T-helper 1 cell (primary cell): ENCODE data around the gene TRAT1.
"Not testable (repeated sequence)": the region's sequence is repeated elsewhere in the genome, so short reads cannot be mapped to it uniquely, and the experiment has no call there.

Source experiments
- DNase-seq, 5 donors: peaks; one replicate each; pipeline ENCODE4 v3.0.0-alpha.2; 2012 to 2020
- total RNA-seq, 4 donors: gene quantifications; one replicate each; lab custom pipeline; 2026; lab: John Stamatoyannopoulos, UW

The TRAT1 gene, protein sequence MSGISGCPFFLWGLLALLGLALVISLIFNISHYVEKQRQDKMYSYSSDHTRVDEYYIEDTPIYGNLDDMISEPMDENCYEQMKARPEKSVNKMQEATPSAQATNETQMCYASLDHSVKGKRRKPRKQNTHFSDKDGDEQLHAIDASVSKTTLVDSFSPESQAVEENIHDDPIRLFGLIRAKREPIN
- total RNA-seq, result 105 to 158 (median 116) reads per million in 4 donors

DNA sequence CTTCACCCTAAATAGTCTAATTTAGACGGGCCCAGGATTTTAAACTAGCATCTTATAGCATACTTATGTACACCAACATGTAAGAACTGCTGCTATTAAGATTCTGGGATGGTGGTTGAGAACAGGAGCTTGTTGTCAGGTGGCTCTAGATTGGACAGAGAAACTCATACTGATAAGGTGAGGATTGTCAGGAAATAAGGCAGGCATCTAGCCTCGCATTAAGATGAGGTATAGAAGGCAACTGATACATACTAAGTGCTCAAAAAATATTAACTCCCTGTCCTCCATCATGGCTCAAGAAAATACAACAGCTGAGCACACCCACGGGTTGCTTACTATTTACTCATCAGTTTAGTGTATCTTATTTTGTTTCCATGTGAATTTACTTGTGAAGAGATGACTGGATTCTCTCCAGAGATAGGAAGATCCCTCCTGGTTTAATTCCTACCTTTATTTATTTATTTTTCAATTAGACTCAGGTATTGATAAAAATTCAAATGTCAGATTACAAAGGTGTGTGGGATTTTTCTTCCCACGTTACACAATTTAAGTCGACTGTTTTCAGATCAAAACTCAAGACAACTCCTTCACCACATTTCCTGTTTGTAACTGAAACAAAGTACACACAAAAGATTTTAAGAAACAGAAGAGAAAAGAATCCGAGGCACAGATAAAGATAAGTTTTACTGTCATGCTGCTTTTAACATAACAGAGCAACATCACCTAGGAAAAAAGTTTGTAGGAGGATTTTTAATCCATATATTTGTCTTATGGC, at the start of gene TRAT1:
TRAT1 (plus strand) TSS at position 664 of the 775 bp plus-strand sequence. CDS start 142 bp downstream, outside the sequence.
- DNase-seq, result peak in 1 of 5 donors; percentile 68

DNA sequence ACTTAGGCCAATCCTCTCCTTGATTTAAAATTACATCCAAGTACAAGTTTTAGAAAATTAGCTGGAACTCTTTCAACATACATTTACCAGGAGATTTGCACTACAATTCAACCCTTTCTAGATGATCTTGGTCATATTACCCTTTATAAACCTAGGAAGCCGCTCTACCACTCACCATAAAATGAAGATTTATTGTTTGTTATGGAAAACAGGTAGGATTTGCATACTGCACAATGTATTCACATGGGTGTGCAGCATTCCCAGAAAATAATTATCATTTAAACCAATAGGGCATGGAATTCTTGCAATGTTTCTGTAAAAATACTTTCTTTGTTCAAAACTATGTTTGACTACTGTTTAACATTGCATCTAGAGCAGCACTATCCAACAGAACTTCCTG, 46.9 kb upstream of the TRAT1 start:
- DNase-seq, result no peak

DNA sequence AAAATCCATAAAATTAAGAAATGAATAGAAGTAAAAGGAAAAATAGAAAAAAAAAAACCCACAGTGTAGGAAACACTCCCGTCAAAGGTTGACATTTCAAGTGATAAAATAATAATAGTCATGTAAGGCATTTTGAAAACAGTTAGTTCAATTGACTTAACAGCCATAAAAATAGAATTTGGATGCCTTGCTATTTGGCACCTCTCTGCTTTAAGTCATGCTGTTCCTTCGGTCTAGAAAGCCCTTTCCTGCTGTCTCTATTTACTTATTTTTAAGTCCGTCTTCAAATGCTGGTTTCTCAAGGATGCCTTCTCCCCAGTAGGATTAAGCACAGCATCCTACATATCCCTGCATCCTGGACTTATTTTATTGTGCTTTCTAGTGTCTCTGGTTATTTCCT, 43.1 kb upstream of the TRAT1 start:
- DNase-seq, result no peak

DNA sequence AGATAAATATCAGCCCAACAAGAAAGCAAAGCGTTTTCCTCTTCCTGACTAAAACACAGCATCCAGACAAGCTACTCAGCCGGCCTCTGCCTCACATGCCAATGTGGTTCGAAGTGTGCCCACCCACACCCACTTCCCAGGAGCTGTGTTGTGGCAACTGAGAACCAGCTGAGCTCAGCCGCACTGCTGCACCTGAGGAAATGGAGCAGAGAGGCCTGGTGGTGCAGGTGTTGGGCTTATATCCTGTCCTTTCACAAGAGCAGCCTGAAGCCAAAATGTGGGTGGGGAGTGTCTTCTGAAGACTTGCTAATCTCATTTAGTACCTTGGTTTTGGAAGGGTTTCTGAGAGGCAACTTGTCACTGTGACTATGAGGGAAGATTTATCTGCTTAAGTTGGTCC, 42.4 kb upstream of the TRAT1 start:
- DNase-seq, result peak in 3 of 5 donors; percentile 4 to 54 (median 5)

DNA sequence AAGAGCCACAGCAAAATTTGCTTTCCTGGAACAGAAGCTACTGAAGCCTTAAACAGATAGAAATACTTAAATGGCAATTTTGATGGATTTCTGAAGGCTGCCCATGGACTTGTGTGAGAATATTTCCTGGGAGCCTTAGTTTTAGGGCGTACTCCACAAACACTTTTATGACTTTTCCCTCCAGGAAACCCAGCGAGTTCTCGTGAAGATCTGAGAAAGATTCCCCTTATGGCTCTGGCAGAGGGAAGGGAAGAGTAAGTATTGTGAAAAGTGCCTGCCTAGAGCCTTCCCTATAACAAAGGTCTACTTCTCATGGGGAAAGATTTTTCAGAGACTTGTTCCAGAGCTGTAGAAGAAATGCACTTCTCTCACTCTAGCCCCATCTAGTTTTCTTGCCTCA, 31.1 kb upstream of the TRAT1 start:
- no peak for DNase-seq

DNA sequence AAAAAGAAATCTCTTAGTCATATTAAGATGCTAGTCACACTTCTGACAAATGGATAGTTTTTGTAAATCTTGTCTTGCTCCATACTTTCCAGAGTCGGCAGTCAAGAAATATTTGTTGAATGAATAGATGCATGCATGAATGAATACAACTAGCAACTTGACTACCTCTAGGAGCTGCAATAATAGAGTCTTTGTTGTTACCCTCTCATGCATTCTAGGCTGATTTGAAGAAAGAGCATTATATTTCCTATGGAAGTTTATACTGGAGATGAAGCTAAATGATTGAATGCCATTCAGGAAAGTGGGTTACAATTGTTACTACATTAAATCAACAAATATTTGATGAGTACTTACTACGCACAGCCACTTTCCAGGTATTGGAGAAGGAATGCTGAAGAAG, 18.1 kb upstream of the TRAT1 start:
- DNase-seq, result no peak

DNA sequence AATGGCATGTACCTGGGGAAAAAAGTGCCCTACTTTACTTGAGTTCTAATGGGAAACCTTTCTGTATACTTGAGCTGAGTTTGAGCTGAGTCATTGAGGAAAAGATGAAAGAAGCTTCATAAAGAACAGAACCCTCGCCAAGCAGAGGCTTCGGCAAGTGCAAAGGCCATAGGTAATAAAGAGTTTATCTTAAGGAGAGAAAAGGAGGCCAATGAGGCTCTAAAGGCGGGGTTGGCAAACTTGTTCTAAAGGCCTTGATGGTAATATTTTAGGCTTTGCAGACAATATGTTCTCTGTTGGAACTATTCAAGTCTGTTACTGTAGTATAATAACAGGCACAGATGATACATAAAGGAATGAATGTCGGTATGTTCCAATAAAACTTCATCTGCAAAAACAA, 17.6 kb upstream of the TRAT1 start:
- DNase-seq, result no peak

DNA sequence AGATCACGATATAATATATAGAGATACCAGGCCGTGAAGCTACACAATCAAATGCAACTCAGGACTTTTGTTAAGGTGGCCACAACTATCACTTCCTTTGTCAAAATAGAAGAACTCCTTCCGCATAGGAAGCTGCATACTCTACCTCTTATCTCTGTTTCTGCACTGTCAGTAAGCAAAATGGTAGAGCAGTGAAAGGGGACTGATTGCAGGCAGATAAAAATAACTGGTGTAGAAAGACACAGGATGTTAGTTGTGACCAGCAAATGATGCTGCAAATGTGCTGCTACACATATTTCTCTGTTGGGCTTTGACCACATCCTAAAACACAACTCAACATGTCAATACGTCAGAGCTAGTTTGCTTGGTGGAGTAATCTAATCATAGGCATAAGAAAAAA, 16.3 kb upstream of the TRAT1 start:
- DNase-seq, result peak in 3 of 5 donors; percentile 5 to 95 (median 15)

DNA sequence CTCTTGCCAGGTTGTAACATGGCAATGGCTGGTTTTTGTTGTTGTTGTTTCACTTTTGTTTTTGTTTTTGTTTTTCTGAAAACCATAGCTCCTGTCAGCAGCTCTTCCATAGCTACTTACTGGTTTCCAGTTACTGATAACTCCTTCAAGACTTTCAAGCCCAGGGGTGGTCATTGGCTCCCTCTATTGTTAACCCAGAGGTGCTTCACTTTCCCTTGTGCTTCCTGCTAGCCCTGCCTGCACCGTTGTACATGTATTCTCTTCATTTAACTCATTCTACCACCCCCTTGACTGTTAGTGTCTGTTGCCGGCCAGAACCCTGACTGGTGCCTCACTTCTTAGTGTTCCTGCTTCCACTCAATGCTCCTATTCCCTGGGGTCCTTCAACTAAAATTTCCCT, 4.2 kb upstream of the TRAT1 start:
- DNase-seq, result peak; percentile 26 to 84 (median 45)

DNA sequence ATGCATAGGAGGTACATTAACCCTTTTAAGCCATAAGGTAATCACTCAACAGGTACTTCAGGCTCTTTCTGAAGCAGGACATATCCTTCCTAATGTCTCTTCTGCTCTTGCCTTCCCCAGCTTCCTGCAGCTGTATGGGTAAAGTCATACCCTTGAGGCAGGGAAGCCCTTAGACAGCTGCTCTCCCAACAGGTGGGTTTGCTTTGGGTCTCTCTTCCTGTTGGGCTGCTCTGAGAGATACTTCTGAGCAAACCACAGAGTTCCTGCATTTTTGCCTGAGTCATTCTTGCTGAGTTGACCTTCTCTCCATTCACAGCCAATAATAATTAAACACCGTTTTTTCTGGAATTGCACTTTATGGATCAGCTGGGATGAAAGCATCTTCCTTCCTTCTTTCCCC, 2.0 kb upstream of the TRAT1 start:
- no peak for DNase-seq

DNA sequence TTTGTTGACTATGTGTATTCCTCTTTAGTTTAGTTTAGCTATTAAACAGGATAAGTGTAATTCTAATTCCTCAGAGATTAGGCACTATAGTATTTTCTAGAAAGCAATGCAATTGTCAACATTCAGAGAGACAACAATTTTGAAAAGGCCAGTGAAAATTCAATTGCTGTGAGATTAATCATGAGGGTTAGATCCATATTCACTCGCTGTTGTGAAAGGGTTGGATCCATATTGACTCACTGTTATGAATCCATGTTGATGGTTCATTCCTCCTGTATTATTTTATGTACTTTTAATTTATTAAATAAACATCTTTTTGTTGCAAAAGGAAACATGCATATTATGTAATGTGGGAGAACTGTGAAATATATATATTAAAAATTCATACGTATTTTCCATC, 641 bp downstream of the TRAT1 start:
- no peak for DNase-seq

DNA sequence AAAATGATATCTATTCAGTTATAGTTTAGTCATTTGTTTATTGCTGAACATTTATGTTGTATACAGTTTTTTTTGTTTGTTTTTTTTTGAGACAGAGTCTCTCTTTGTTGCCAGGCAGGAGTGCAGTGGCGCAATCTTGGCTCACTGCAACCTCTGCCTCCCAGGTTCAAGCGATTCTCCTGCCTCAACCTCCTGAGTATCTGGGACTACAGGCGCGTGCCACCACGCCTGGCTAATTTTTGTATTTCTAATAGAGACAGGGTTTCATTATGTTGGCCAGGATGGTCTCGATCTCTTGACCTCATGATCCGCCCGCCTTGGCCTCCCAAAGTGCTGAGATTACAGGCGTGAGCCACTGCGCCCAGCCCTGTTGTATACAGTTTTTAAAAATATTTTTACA, 1.2 kb downstream of the TRAT1 start:
- DNase-seq, result not testable (repeated sequence)

DNA sequence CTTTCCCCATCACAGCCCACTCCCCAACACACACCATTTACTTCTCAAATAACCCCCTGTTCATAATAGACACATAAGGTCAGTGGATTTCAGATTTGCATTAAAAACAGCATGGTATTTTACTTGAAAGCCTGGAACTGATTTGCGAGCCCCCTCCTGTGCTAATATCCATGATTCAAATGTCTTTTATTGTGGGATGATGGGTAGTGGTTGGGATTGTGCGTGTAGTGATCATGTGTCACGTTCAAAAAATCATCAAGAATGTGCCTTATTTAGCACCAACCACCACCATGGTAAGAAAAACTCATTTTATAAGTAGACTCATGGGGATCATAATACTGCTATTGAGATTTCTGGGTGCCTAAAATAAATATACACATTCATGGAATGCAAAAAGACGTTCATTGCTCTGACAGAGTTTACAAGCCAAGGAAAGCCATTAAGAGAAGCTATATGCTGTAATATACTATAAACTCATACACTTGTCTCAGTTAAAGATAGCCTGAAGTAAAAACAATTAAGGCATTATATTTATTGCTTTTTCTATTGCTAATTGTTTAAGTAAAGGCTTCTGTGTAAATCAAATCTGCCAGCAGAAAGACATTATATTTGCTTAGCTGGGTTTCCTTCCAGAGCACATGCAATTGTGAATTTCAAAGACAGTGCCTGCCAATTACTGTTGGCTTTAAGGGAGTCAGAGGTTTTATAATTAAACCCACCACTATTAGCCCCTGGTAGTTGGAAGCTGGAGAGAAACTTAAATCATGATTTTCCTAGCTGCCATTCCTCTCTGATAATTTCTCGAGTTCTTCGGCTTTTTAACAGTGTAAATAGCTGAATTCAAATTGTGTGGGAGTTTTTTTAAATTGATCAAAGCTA, 4.0 kb downstream of the TRAT1 start:
- DNase-seq, result no peak

DNA sequence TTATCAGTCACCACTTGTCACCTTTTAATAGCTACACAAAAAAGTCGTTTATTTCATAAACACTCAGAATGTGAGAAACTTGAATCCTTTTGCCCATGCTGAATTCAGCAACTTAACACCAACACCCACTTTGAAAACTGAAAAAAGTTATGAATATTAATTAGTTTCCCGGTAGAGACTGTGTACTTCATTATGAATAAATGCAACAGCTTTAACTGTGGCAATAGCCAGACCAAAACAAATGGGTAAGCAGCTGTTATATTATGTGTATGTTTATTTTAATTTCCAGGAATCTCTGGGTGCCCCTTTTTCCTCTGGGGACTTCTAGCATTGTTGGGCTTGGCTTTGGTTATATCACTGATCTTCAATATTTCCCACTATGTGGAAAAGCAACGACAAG, 7.8 kb downstream of the TRAT1 start:
- no peak for DNase-seq

DNA sequence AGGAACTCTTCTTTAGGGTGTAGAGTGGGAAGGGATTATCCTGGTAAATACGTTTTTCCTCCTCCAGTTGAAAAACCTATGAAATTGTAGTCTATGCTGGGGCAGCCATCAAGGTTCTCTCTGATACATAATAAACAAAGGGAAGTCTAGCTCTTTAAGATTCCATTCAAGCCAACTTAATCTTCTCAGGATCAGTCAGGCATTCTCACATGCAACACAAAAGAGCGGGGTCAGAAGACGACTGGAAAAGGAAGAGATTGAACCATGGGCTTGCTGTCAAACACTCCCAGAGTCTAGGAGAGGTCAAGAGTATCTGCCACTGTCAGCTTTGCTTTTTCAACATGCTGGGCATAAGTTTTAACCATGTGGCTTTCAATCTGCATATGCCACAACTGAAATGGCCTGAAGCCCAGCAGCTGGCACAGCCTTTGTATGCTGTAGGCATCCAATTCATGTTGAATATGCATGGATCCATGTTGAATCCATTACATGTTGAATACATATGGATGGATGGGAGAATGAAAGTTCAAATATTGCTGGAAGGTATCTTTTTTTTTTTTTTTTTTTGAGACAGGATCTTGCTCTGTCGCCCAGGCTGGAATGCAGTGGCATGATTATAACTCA, 8.5 kb downstream of the TRAT1 start:
- no peak for DNase-seq

DNA sequence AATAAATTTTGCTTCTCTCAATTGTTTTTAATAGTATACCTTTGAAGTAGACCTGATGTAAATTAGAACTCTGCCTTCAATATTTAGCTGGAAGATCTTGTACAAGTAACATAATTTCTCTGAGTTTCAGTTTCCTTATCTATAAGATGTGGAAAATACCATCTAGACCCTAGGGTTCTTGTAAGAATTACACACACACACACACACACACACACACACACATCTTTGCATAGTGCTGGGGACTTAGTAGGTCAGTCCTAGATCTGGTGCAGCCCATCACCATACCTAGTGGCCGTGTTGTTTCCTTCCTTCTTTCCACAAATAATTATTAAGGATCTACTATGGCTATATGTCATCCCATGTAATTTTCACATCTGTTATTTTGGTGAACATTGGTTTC, 11.0 kb downstream of the TRAT1 start:
- DNase-seq, result peak in 1 of 5 donors; percentile 56

DNA sequence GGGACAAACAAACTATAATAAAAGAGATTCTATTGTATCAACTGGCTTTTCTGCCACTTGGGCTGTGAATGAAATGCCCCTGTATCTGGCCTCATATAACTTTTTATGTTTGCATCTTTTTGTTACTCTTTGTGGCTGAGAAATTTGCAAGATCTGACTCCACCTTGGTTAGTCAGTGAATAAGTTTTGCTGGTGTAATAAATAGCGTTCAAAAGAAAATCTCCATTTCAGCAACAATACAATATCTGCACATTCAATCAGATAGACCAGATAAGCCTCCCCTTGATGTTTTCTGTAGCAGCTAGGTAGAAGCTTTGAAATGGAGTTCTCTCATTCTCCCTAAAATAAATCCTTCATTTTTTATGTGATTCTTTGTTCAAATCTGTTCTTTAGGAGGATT, 12.0 kb downstream of the TRAT1 start:
- peak in 1 of 5 donors; percentile 67 for DNase-seq

DNA sequence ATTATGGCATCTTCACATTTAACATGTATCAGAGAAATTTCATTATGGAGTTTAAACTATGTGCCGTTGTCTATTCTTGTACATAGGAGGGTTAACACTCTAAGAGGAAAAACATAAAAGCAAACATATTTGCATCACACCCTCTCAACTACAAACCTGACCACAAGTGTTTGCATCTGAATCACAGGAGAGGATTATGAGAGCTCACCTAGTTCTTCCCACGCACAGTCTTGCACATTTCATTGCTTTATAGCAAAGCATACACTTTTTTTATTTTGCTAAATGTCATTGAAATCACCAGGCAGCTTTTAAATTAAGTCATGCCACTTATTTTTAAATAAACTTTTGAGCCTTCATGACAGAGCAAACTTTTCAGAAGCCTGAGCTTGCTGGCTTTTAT, 12.5 kb downstream of the TRAT1 start:
- DNase-seq, result peak in 3 of 5 donors; percentile 13 to 80 (median 25)

DNA sequence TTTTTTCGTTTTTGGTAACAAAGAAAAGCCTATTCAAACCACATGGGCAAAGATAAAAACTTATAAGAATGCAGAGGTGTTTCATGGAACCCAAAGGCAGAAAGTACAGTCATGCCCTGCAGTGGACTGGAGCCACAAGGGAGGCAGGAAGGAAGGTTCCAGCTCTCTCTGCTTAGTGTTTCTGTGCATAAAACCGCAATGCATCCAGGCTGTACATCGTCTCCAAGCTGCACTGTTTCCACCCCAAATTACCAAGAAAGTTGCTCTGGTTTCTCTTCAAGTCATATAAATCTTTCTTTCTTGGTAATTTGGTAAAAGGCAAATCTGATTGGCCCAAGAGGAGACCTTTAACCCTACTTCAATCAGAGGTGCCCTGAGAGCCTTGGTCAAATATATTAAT, 15.8 kb downstream of the TRAT1 start:
- peak in 1 of 5 donors; percentile 91 for DNase-seq

DNA sequence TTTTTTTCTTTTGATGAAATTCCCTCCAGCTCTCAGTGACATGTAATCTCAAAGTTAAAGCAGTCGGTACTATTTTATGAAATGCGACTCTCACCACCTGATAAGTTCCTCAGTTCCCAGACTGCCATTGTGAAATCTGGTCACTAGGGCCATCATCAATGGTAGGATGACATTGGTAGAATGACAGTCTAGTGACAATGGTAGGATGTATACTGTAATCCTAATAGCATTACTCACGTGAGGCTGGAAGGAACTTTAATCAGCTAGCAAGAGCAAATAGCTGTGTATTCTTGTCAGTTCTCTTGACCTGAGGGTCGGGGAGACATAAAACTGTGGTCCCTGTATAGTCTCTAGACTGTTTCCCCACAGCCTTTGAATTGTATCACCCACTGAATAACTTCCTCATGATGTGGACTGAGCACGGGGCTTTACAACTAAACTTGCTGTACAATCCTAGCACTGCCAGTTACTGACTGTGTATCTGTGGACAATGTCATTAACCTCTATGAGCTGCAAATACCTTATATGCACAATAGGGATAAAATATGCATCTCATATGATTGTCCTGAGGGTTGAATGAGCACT, 23.2 kb downstream of the TRAT1 start:
- DNase-seq, result no peak

DNA sequence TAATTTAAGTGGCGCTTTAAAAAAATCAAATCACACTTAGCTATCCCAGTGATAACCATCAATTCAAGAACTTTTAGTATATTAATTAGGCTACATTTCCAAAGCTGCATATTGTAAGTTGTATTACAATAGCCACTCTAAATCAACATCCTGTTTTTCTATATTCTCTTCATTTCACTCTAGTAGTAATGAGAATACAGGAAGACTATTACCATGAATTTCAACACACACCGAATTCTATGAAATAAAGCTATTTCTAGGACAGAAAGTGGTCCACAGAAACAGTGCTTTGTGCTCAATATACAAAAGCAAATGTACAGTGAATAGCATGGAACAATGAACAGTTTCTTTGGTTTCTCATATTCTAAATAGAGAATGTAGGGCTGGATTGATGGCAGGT, 24.6 kb downstream of the TRAT1 start:
- peak in 1 of 5 donors; percentile 60 for DNase-seq

DNA sequence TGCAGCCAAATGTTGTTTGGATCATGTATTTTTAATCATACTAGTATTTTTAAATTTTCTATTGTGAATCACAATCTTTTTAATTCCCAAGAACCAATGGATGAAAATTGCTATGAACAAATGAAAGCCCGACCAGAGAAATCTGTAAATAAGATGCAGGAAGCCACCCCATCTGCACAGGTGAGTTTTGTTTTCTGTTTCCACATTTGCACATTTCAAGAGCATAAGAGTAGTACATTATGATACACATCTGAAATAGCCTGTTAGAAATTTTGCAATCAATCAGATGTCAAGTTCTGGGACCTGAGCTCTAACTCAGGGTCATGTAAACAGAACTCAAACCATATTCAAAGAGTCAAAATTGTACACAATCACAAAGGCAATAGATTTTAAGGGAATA, 26.5 kb downstream of the TRAT1 start:
- DNase-seq, result no peak

DNA sequence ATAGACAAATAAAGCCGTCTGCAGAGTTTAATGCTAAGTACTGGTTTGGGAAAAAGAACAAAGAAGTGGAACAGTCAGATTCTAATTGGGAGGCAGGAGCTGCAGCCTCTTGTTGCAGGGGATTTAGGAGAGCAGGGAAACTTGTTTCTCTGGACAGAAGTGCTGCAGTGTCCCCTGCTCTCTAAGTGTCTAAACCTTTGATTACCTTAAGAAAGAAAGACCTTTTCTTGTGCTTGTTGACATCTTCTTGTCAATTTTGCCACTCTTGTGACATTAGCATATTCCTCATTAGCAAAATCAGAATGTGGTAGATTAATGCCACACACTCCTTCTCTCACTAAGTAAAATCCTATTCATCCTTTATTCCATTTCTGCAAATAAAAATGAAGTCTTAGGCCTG, 38.8 kb downstream of the TRAT1 start:
- no peak for DNase-seq
